ENCODE data around the gene HSPB7.

HSPB7 gene

DNA sequence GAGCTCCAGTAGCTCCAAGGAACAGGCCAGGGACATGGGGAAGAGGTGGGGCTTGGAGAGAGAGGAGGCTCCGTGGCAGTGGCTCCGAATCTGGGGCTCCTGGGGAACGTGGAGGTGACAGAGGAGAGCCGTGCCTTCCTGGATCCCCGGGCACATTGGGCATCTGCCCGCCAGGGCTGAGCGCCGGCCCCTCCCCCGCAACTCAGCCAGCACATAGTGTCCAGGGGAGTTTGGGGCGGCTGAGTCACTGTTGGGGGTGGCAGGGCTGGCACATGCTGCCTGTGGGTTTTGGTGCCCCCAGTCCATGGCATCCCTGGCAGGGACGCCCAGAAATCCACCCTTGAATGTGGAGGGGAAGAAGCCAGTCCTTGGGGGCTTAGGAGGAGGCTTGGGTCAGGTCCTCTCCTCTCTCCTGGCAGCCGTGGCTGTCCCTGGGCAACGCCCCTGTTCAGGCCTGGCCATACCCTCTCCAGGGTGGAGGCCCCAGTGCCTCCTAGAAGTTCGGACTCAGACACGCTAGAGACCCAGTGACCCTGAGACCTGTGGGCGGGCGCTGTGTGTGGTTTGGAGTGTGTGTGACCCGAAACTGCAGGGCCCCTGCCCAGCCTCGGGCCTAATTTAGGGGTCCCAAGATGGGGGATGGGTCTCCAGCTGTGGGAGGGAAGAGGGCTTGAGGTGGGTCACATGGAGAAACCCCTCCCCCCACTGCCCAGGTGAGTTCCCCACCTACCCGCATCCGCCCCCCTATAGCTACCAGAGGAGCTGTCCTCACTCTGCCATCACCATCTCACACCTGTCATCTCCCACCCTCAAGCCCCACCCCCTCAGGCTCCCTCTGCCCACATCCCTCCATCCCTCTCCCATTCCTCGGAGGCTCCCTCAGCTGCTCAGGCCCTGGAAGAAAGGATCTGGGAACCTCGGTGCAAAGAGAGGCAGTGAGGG lies 1.6 kb downstream of the HSPB7 start:
- Histone ChIP-seq H3K4me1 (ENCODE audit: control insufficient read depth, insufficient read depth, low read length) (no peaks in the 10 kb centered on the region), H3K36me3 (ENCODE audit: control insufficient read depth in 2 of 2, insufficient read depth in 1 of 2, low read length in 2 of 2) (no peaks in the 10 kb centered on the region), H3K9me3 (ENCODE audit: control insufficient read depth, insufficient read depth, low read depth, low read length) (no peaks in the 10 kb centered on the region), H3K4me3 (ENCODE audit: low read depth, low read length) (no peak overlapping the region), H3K27ac (ENCODE audit: extremely low read depth, low read depth, low read length) (no peak overlapping the region)
- ChIA-PET CTCF (interaction anchor here (0.5 to 4.5 kb wide), 4 partner anchors 8 to 100 kb away, joined by 3 to 31 read pairs (median 4); no protein-coding TSS in a partner anchor), POLR2A (no interaction called here)
- TF ChIP-seq ZNF19 (tag by site-specific recombination; IDR thresholded peaks at IDR 0.05; ENCODE audit: low read depth) = no peak
- TF ChIP-seq, protein P1, sequence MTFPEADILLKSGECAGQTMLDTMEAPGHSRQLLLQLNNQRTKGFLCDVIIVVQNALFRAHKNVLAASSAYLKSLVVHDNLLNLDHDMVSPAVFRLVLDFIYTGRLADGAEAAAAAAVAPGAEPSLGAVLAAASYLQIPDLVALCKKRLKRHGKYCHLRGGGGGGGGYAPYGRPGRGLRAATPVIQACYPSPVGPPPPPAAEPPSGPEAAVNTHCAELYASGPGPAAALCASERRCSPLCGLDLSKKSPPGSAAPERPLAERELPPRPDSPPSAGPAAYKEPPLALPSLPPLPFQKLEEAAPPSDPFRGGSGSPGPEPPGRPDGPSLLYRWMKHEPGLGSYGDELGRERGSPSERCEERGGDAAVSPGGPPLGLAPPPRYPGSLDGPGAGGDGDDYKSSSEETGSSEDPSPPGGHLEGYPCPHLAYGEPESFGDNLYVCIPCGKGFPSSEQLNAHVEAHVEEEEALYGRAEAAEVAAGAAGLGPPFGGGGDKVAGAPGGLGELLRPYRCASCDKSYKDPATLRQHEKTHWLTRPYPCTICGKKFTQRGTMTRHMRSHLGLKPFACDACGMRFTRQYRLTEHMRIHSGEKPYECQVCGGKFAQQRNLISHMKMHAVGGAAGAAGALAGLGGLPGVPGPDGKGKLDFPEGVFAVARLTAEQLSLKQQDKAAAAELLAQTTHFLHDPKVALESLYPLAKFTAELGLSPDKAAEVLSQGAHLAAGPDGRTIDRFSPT (tag by site-specific recombination; IDR thresholded peaks at IDR 0.05) = peak; percentile 46; the same call in 1 of the 2 replicates
- TF ChIP-seq, protein P2, sequence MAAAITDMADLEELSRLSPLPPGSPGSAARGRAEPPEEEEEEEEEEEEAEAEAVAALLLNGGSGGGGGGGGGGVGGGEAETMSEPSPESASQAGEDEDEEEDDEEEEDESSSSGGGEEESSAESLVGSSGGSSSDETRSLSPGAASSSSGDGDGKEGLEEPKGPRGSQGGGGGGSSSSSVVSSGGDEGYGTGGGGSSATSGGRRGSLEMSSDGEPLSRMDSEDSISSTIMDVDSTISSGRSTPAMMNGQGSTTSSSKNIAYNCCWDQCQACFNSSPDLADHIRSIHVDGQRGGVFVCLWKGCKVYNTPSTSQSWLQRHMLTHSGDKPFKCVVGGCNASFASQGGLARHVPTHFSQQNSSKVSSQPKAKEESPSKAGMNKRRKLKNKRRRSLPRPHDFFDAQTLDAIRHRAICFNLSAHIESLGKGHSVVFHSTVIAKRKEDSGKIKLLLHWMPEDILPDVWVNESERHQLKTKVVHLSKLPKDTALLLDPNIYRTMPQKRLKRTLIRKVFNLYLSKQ (tag by site-specific recombination; IDR thresholded peaks at IDR 0.05; ENCODE audit: borderline replicate concordance) = no peak
- no peak for TF ChIP-seq HOXC10 (CRISPR knock-in tag; IDR thresholded peaks at IDR 0.05)

DNA sequence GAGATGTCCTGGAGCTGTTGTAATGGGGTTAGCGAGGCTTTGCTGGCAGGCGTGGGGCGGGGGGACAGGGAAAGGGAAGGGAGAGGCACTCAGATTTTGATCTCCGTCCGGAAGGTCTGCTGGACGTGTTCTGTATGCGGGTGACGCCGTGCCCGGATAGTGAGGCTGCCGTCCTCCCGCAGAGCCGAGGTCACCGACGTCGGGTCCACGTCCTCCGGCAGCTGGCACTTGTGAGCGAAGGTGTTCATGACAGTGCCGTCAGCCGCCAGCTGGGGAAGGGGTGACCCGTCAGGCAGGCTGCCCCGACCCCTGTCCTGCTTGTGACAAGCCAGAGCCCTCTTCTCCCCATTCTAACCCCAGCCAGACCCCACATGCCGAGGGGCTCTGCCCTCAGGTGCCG lies 2.4 kb downstream of the HSPB7 start:
- no peaks in the 10 kb centered on the region for H3K4me1 ChIP-seq (ENCODE audit: control insufficient read depth, insufficient read depth, low read length)
- H3K4me3 ChIP-seq (ENCODE audit: low read depth, low read length) = no peak overlapping the region
- no peaks in the 10 kb centered on the region for H3K36me3 ChIP-seq (ENCODE audit: control insufficient read depth in 2 of 2, insufficient read depth in 1 of 2, low read length in 2 of 2)
- no peak overlapping the region for H3K27ac ChIP-seq (ENCODE audit: extremely low read depth, low read depth, low read length)
- POLR2A ChIA-PET = no interaction called here
- CTCF ChIA-PET = interaction anchor here (0.7 kb wide), 1 partner anchor 11 kb away, joined by 3 read pairs; no protein-coding TSS in a partner anchor
- H3K9me3 ChIP-seq (ENCODE audit: control insufficient read depth, insufficient read depth, low read depth, low read length) = no peaks in the 10 kb centered on the region
- TF ChIP-seq ZNF621 (tag by site-specific recombination; IDR thresholded peaks at IDR 0.05) = no peak
- TF ChIP-seq ZNF677 (tag by site-specific recombination; IDR thresholded peaks at IDR 0.05) = no peak
- TF ChIP-seq, protein P3, sequence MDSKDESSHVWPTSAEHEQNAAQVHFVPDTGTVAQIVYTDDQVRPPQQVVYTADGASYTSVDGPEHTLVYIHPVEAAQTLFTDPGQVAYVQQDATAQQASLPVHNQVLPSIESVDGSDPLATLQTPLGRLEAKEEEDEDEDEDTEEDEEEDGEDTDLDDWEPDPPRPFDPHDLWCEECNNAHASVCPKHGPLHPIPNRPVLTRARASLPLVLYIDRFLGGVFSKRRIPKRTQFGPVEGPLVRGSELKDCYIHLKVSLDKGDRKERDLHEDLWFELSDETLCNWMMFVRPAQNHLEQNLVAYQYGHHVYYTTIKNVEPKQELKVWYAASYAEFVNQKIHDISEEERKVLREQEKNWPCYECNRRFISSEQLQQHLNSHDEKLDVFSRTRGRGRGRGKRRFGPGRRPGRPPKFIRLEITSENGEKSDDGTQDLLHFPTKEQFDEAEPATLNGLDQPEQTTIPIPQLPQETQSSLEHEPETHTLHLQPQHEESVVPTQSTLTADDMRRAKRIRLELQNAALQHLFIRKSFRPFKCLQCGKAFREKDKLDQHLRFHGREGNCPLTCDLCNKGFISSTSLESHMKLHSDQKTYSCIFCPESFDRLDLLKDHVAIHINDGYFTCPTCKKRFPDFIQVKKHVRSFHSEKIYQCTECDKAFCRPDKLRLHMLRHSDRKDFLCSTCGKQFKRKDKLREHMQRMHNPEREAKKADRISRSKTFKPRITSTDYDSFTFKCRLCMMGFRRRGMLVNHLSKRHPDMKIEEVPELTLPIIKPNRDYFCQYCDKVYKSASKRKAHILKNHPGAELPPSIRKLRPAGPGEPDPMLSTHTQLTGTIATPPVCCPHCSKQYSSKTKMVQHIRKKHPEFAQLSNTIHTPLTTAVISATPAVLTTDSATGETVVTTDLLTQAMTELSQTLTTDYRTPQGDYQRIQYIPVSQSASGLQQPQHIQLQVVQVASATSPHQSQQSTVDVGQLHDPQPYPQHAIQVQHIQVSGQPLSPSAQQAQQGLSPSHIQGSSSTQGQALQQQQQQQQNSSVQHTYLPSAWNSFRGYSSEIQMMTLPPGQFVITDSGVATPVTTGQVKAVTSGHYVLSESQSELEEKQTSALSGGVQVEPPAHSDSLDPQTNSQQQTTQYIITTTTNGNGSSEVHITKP (tag by site-specific recombination; IDR thresholded peaks at IDR 0.05) = no peak
- no peak for TF ChIP-seq ZNF239 (tag by site-specific recombination; IDR thresholded peaks at IDR 0.05)
- no peak for TF ChIP-seq ZNF433 (tag by site-specific recombination; IDR thresholded peaks at IDR 0.05; ENCODE audit: low read depth)
- TF ChIP-seq ZBTB17 (tag by site-specific recombination; IDR thresholded peaks at IDR 0.05) = no peak
- TF ChIP-seq ZNF221 (tag by site-specific recombination; IDR thresholded peaks at IDR 0.05; ENCODE audit: borderline replicate concordance) = no peak
- TF ChIP-seq ZNF664 (tag by site-specific recombination; IDR thresholded peaks at IDR 0.05) = no peak
- TF ChIP-seq ZNF76 (tag by site-specific recombination; IDR thresholded peaks at IDR 0.05; ENCODE audit: borderline replicate concordance, low read depth) = no peak
- TF ChIP-seq ZNF558 (tag by site-specific recombination; IDR thresholded peaks at IDR 0.05) = no peak
- TF ChIP-seq, protein P4, sequence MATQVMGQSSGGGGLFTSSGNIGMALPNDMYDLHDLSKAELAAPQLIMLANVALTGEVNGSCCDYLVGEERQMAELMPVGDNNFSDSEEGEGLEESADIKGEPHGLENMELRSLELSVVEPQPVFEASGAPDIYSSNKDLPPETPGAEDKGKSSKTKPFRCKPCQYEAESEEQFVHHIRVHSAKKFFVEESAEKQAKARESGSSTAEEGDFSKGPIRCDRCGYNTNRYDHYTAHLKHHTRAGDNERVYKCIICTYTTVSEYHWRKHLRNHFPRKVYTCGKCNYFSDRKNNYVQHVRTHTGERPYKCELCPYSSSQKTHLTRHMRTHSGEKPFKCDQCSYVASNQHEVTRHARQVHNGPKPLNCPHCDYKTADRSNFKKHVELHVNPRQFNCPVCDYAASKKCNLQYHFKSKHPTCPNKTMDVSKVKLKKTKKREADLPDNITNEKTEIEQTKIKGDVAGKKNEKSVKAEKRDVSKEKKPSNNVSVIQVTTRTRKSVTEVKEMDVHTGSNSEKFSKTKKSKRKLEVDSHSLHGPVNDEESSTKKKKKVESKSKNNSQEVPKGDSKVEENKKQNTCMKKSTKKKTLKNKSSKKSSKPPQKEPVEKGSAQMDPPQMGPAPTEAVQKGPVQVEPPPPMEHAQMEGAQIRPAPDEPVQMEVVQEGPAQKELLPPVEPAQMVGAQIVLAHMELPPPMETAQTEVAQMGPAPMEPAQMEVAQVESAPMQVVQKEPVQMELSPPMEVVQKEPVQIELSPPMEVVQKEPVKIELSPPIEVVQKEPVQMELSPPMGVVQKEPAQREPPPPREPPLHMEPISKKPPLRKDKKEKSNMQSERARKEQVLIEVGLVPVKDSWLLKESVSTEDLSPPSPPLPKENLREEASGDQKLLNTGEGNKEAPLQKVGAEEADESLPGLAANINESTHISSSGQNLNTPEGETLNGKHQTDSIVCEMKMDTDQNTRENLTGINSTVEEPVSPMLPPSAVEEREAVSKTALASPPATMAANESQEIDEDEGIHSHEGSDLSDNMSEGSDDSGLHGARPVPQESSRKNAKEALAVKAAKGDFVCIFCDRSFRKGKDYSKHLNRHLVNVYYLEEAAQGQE (tag by site-specific recombination; IDR thresholded peaks at IDR 0.05) = no peak
- TF ChIP-seq, protein P2 (tag by site-specific recombination; IDR thresholded peaks at IDR 0.05; ENCODE audit: borderline replicate concordance) = no peak
- TF ChIP-seq ZSCAN16 (tag by site-specific recombination; IDR thresholded peaks at IDR 0.05) = no peak
- TF ChIP-seq ZFP69B (tag by site-specific recombination; IDR thresholded peaks at IDR 0.05) = no peak
- no peak for TF ChIP-seq SALL2 (tag by site-specific recombination; IDR thresholded peaks at IDR 0.05; ENCODE audit: borderline replicate concordance)
- TF ChIP-seq ZNF785 (tag by site-specific recombination; IDR thresholded peaks at IDR 0.05) = no peak
- no peak for TF ChIP-seq ZNF514 (tag by site-specific recombination; IDR thresholded peaks at IDR 0.05)

Measured in HEK293 (cell line).